PC-9 (cell line): Measurements from ENCODE around the gene CNP. TPM values are rescaled to one million over a fixed set of nuclear protein-coding genes. Genes with fewer than 3 reads are reported as not detected.
A peak's percentile ranks its signal among the peaks of the same experiment; 100 is the strongest.

ENCODE experiments used
- BruUV-seq: library from RNA; stranded (reverse); fragments of 400-500 nt; replicated peaks from 2 replicates; lab custom pipeline; 2021; lab: Mats Ljungman, UMichigan
- CTCF ChIA-PET: fragments of 300-600 bp; sonication (Branson Sonifier 250); formaldehyde crosslinking; loops from one replicate; lab custom pipeline; 2022; ENCODE audit warnings: antibody characterized with exemption; lab: Charles Lee
- POLR2A ChIA-PET: fragments of 300-600 bp; sonication (Branson Sonifier 250); formaldehyde crosslinking; loops from one replicate; lab custom pipeline; 2022; ENCODE audit warnings: antibody characterized with exemption; ENCODE audit not compliant: unreplicated experiment; lab: Charles Lee
- DNase-seq, 2 experiments: peaks; one replicate each; pipeline versions ENCODE4 v3.0.0 to v3.0.0-alpha.2; 2015 to 2022; ENCODE audit warnings: mixed read lengths in 1 of 2
- H2AFZ ChIP-seq: fragments of 200-600 bp; sonication (generic); 2 replicates; pipeline ENCODE4 v1.8.1; 2017; ENCODE audit warnings: antibody characterized with exemption
- H3F3A ChIP-seq: fragments of 200-600 bp; sonication (generic); 2 replicates; pipeline ENCODE4 v1.8.1; 2017; ENCODE audit warnings: antibody characterized with exemption, mild to moderate bottlenecking, low read depth; ENCODE audit not compliant: insufficient read depth
- H3K27ac ChIP-seq: fragments of 200-600 bp; sonication (generic); 2 replicates; pipeline ENCODE4 v1.6.1; 2016; ENCODE audit warnings: mixed run types
- H3K27me3 ChIP-seq: fragments of 200-600 bp; sonication (generic); 2 replicates; pipeline ENCODE4 v1.6.1; 2016; ENCODE audit warnings: low read depth, mixed run types; ENCODE audit not compliant: insufficient read depth
- H3K36me3 ChIP-seq: fragments of 200-600 bp; sonication (generic); 2 replicates; pipeline ENCODE4 v1.6.1; 2016; ENCODE audit warnings: low read depth, mixed run types
- H3K4me1 ChIP-seq: fragments of 200-600 bp; sonication (generic); replicated peaks from 2 replicates; pipeline ENCODE4 v1.6.1; 2016; ENCODE audit warnings: mixed run types; ENCODE audit not compliant: insufficient read depth
- H3K4me2 ChIP-seq: fragments of 200-600 bp; sonication (generic); 2 replicates; pipeline ENCODE4 v1.6.1; 2017; ENCODE audit warnings: mixed run types
- H3K4me3 ChIP-seq: fragments of 200-600 bp; sonication (generic); 2 replicates; pipeline ENCODE4 v1.6.1; 2016; ENCODE audit warnings: mixed run types
- H3K79me2 ChIP-seq: fragments of 200-600 bp; sonication (generic); 2 replicates; pipeline ENCODE4 v1.6.1; 2017; ENCODE audit warnings: low read depth, mixed run types
- H3K9me2 ChIP-seq: fragments of 200-600 bp; sonication (generic); 2 replicates; pipeline ENCODE4 v1.8.1; 2017; ENCODE audit warnings: mild to moderate bottlenecking; ENCODE audit not compliant: insufficient read depth
- H3K9me3 ChIP-seq: fragments of 200-600 bp; sonication (generic); 2 replicates; pipeline ENCODE4 v1.8.1; 2016; ENCODE audit warnings: low read depth; ENCODE audit not compliant: insufficient read depth
- H4K20me1 ChIP-seq: fragments of 200-600 bp; sonication (generic); 2 replicates; pipeline ENCODE4 v1.8.1; 2017; ENCODE audit not compliant: insufficient read depth
- EZH2 ChIP-seq: fragments of 200-600 bp; sonication (generic); IDR thresholded peaks from 2 replicates; pipeline ENCODE4 v1.8.0; 2017; ENCODE audit warnings: antibody characterized with exemption, low read depth
- intact Hi-C: fragments of 100-400 bp; cut with micrococcal nuclease; formaldehyde crosslinking; loops from one replicate; pipeline ENCODE4 v1.10.0; 2022; ENCODE audit not compliant: unreplicated experiment
- total RNA-seq: library from RNA; stranded (reverse); gene quantifications from 2 replicates; pipeline ENCODE4 v1.2.3, GENCODE V29; 2021
- TF ChIP-seq, protein P1 (sequence below): fragments of 200-600 bp; sonication (generic); conservative IDR thresholded peaks from 2 replicates; pipeline ENCODE4 v1.6.1; 2017; ENCODE audit warnings: mixed run types, antibody characterized with exemption, mild to moderate bottlenecking, moderate library complexity

The CNP gene
- total RNA-seq, 1 experiment from 2014 or later = 64.7 TPM

- Histone ChIP-seq H4K20me1 (no peaks in the 10 kb centered on the region), H3K27ac (no peak overlapping the region), H2AFZ (no peak overlapping the region), H3F3A (no peaks in the 10 kb centered on the region), H3K4me3 (no peak overlapping the region), H3K79me2 (no peaks in the 10 kb centered on the region), H3K36me3 (no peaks in the 10 kb centered on the region), H3K27me3 (no peaks in the 10 kb centered on the region), H3K9me3 (no peaks in the 10 kb centered on the region), H3K9me2 (no peaks in the 10 kb centered on the region), H3K4me2 (no peak overlapping the region), H3K4me1 (no peaks in the 10 kb centered on the region)
- intact Hi-C loops = loop anchor here (2.0 kb wide), 1 partner anchor 219 kb away; no protein-coding TSS in a partner anchor
- no peak for DNase-seq
- CTCF ChIA-PET = no interaction called here
- POLR2A ChIA-PET = no interaction called here
- no TSS peak for BruUV-seq
- TF ChIP-seq, protein P1, sequence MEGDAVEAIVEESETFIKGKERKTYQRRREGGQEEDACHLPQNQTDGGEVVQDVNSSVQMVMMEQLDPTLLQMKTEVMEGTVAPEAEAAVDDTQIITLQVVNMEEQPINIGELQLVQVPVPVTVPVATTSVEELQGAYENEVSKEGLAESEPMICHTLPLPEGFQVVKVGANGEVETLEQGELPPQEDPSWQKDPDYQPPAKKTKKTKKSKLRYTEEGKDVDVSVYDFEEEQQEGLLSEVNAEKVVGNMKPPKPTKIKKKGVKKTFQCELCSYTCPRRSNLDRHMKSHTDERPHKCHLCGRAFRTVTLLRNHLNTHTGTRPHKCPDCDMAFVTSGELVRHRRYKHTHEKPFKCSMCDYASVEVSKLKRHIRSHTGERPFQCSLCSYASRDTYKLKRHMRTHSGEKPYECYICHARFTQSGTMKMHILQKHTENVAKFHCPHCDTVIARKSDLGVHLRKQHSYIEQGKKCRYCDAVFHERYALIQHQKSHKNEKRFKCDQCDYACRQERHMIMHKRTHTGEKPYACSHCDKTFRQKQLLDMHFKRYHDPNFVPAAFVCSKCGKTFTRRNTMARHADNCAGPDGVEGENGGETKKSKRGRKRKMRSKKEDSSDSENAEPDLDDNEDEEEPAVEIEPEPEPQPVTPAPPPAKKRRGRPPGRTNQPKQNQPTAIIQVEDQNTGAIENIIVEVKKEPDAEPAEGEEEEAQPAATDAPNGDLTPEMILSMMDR = no peak
- no peak for TF ChIP-seq EZH2
Measured at GRCh38 chr17:41957869-41958439, 8.6 kb upstream of the CNP start.

DNA sequence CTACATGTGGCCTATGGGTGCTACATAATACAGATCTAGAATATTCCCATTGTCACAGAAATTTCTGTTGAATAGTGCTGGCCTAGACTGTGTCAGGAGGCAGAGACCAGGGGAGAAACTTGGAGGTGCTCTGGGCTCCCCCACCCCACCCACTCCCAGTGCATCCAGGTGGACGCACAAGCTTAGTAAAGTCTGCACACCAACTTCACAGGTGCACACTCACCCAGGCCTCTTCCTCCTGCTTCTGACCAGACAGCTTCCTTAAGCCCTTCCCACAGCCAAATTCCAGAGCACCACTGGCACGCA lies 7.6 kb upstream of the CNP start:
- H3K9me2 ChIP-seq = no peaks in the 10 kb centered on the region

GRCh38 chr17:41959336-41960095 lies 7.1 kb upstream of the CNP start:
- no peaks in the 10 kb centered on the region for H3K36me3 ChIP-seq
- H3K27me3 ChIP-seq = no peaks in the 10 kb centered on the region
- no peak overlapping the region for H3K27ac ChIP-seq
- H4K20me1 ChIP-seq = no peaks in the 10 kb centered on the region
- no peaks in the 10 kb centered on the region for H3F3A ChIP-seq
- intact Hi-C loops = loop anchor here (2.0 kb wide), 1 partner anchor 221 kb away; no protein-coding TSS in a partner anchor
- H3K4me3 ChIP-seq = no peak overlapping the region
- peak; percentile 36 to 47 for DNase-seq
- H3K9me3 ChIP-seq = no peaks in the 10 kb centered on the region
- no TSS peak for BruUV-seq
- no peak overlapping the region for H2AFZ ChIP-seq
- H3K4me2 ChIP-seq = no peak overlapping the region
- H3K4me1 ChIP-seq = no peaks in the 10 kb centered on the region
- ChIA-PET POLR2A (interaction anchor here (1.0 kb wide), 1 partner anchor 29 kb away, joined by 4 read pairs; the partner anchor contains the start of gene ODAD4), CTCF (interaction anchor here (0.6 kb wide), 2 partner anchors 85 to 159 kb away, joined by 3 to 7 read pairs; no protein-coding TSS in a partner anchor)
- no peak for TF ChIP-seq EZH2
- TF ChIP-seq, protein P1 = peak; percentile 67
- no peaks in the 10 kb centered on the region for H3K9me2 ChIP-seq
- no peaks in the 10 kb centered on the region for H3K79me2 ChIP-seq

More for the DNA sequence above, 7.6 kb upstream of the CNP start:
- ChIA-PET POLR2A (interaction anchor here (0.5 to 1.0 kb wide), 2 partner anchors 28 to 35 kb away, joined by 4 read pairs; partner anchors contain the start of gene ODAD4), CTCF (interaction anchor here (0.6 kb wide), 2 partner anchors 84 to 158 kb away, joined by 3 to 7 read pairs; no protein-coding TSS in a partner anchor)
- no peaks in the 10 kb centered on the region for H4K20me1 ChIP-seq
- no peaks in the 10 kb centered on the region for H3K79me2 ChIP-seq
- H3K4me3 ChIP-seq = no peak overlapping the region
- H3F3A ChIP-seq = no peaks in the 10 kb centered on the region
- intact Hi-C loops = loop anchor here (2.0 kb wide), 1 partner anchor 220 kb away; no protein-coding TSS in a partner anchor
- no peak overlapping the region for H3K27ac ChIP-seq
- H3K9me3 ChIP-seq = no peaks in the 10 kb centered on the region
- no peaks in the 10 kb centered on the region for H3K27me3 ChIP-seq
- BruUV-seq = no TSS peak
- TF ChIP-seq EZH2 = no peak
- TF ChIP-seq, protein P1 = no peak
- H3K36me3 ChIP-seq = no peaks in the 10 kb centered on the region
- no peak for DNase-seq
- no peak overlapping the region for H3K4me2 ChIP-seq
- H2AFZ ChIP-seq = no peak overlapping the region
- H3K4me1 ChIP-seq = no peaks in the 10 kb centered on the region
